ENCODE measurements around the gene BRME1.

GRCh38 chr19:13938301-13939064, 32.6 kb upstream of the BRME1 start, which contains the start of gene PODNL1:
- TF ChIP-seq POLR2AphosphoS5 (IDR thresholded peaks at IDR 0.05; ENCODE audit: low read depth, low read length) = no peak
- no peak for TF ChIP-seq POLR2A (IDR thresholded peaks at IDR 0.05; ENCODE audit: low read depth, low read length)

Measured in GM12892 (cell line).